SK-N-SH (cell line): Measurements from ENCODE around the gene CARM1. TPM values are rescaled to one million over a fixed set of nuclear protein-coding genes. Genes with fewer than 3 reads are reported as not detected.
A peak's percentile ranks its signal among the peaks of the same experiment; 100 is the strongest.

ENCODE experiments used
- CTCF ChIA-PET: fragments of 300-600, 350-600 bp; formaldehyde crosslinking; extraction: SDS; loops from one replicate; lab custom pipeline; 2021; lab: Yijun Ruan, JAX
- POLR2A ChIA-PET: fragments of 350-600 bp; sonication (Branson Sonifier 250); formaldehyde crosslinking; extraction: SDS; loops from one replicate; lab custom pipeline; 2020; ENCODE audit warnings: antibody characterized with exemption, inconsistent platforms; lab: Yijun Ruan, JAX
- DNase-seq: peaks from one replicate; pipeline ENCODE4 v3.0.0; 2012
- H2AFZ ChIP-seq: fragments of 200-600 bp; sonication (generic); 2 replicates; pipeline ENCODE4 v1.8.1; 2016; ENCODE audit warnings: antibody characterized with exemption, mild to moderate bottlenecking, low read depth
- H3F3A ChIP-seq: fragments of 200-600 bp; sonication (generic); replicated peaks from 2 replicates; pipeline ENCODE3; 2016; ENCODE audit warnings: antibody characterized with exemption, mild to moderate bottlenecking; ENCODE audit not compliant: insufficient read depth
- H3K27ac ChIP-seq, 2 experiments: fragments of 200-500 bp in 1 of 2; fragments of 200-600 bp in 1 of 2; sonication (Bioruptor generic) in 1 of 2; sonication (generic), shearing (Covaris generic) in 1 of 2; 2 replicates each; pipeline versions ENCODE4 v1.5.1 to v1.6.1; 2014 to 2016; ENCODE audit warnings: low read depth in 2 of 2, inconsistent platforms in 1 of 2, low read length in 1 of 2, mild to moderate bottlenecking in 1 of 2, mixed read lengths in 1 of 2
- H3K27me3 ChIP-seq: fragments of 200-600 bp; sonication (generic), shearing (Covaris generic); 2 replicates; pipeline ENCODE4 v1.6.1; 2016; ENCODE audit warnings: mixed run types; ENCODE audit not compliant: insufficient read depth
- H3K36me3 ChIP-seq, 2 experiments: fragments of 200-500 bp in 1 of 2; fragments of 200-600 bp in 1 of 2; sonication (Bioruptor generic) in 1 of 2; sonication (generic) in 1 of 2; replicated peaks in 1 of 2; 2 replicates each; pipeline versions ENCODE3 to v1.5.1; 2014 to 2016; ENCODE audit warnings: low read length in 1 of 2, mild to moderate bottlenecking in 1 of 2; ENCODE audit not compliant: insufficient read depth in 2 of 2, control insufficient read depth in 1 of 2
- H3K4me1 ChIP-seq, 2 experiments: fragments of 200-500 bp in 1 of 2; fragments of 200-600 bp in 1 of 2; sonication (Bioruptor generic) in 1 of 2; sonication (generic), shearing (Covaris generic) in 1 of 2; 2 replicates each; pipeline versions ENCODE4 v1.5.1 to v1.6.1; 2014 to 2016; ENCODE audit warnings: low read depth in 1 of 2, low read length in 1 of 2, mixed run types in 1 of 2; ENCODE audit not compliant: insufficient read depth in 2 of 2, control insufficient read depth in 1 of 2
- H3K4me2 ChIP-seq: fragments of 200-600 bp; sonication (generic), shearing (Covaris generic); 2 replicates; pipeline ENCODE4 v1.6.1; 2017; ENCODE audit warnings: mixed run types
- H3K4me3 ChIP-seq, 2 experiments: fragments of 200-500 bp in 1 of 2; fragments of 200-600 bp in 1 of 2; sonication (Bioruptor generic) in 1 of 2; sonication (generic), shearing (Covaris generic) in 1 of 2; 2 replicates each; pipeline versions ENCODE4 v1.5.1 to v1.8.1; 2014 to 2016; ENCODE audit warnings: low read depth in 2 of 2, inconsistent platforms in 1 of 2, low read length in 1 of 2, mild to moderate bottlenecking in 1 of 2, mixed read lengths in 1 of 2, moderate library complexity in 1 of 2
- H3K79me2 ChIP-seq: fragments of 200-600 bp; sonication (generic); 2 replicates; pipeline ENCODE4 v1.8.1; 2017; ENCODE audit warnings: mild to moderate bottlenecking; ENCODE audit not compliant: insufficient read depth
- H3K9ac ChIP-seq: fragments of 200-600 bp; sonication (generic); 2 replicates; pipeline ENCODE4 v1.6.1; 2017; ENCODE audit warnings: mixed run types
- H3K9me2 ChIP-seq: fragments of 200-600 bp; sonication (generic); 2 replicates; pipeline ENCODE4 v1.6.1; 2017; ENCODE audit warnings: mixed run types
- H3K9me3 ChIP-seq: fragments of 200-600 bp; sonication (generic); 2 replicates; pipeline ENCODE4 v1.6.1; 2017; ENCODE audit warnings: mixed run types, mild to moderate bottlenecking, moderate library complexity
- H4K20me1 ChIP-seq: fragments of 200-600 bp; sonication (generic); 2 replicates; pipeline ENCODE4 v1.6.1; 2017; ENCODE audit warnings: mild to moderate bottlenecking, mixed run types; ENCODE audit not compliant: insufficient read depth
- CHD2 ChIP-seq: fragments of 150-350 bp; IDR thresholded peaks from 2 replicates; pipeline ENCODE4 v1.6.1; 2018; ENCODE audit warnings: low read length; ENCODE audit not compliant: partially characterized antibody
- ELF1 ChIP-seq: IDR thresholded peaks from 2 replicates; pipeline ENCODE4 v1.4.0; 2012
- EP300 ChIP-seq, 2 experiments: IDR thresholded peaks; 2 replicates each; pipeline versions ENCODE4 v1.4.0 to v1.6.1; 2012; ENCODE audit warnings: borderline replicate concordance in 1 of 2, low read depth in 1 of 2, low read length in 1 of 2
- EZH2phosphoT487 ChIP-seq: fragments of 200-600 bp; sonication (generic); IDR thresholded peaks from 2 replicates; pipeline ENCODE4 v1.6.1; 2017; ENCODE audit warnings: low read depth, mixed run types, mild to moderate bottlenecking, antibody characterized with exemption, moderate library complexity, borderline replicate concordance
- FOXJ3 ChIP-seq: sonication (generic); formaldehyde crosslinking; IDR thresholded peaks from 2 replicates; pipeline ENCODE4 v1.5.1; 2020; ENCODE audit warnings: mild to moderate bottlenecking, missing genetic modification reagents
- FOXM1 ChIP-seq: IDR thresholded peaks from 2 replicates; pipeline ENCODE4 v1.4.0; 2012; ENCODE audit warnings: low read depth, mild to moderate bottlenecking
- GABPA ChIP-seq: IDR thresholded peaks from 2 replicates; pipeline ENCODE4 v1.4.0; 2012; ENCODE audit warnings: low read depth, mild to moderate bottlenecking
- JUND ChIP-seq: IDR thresholded peaks from 2 replicates; pipeline ENCODE4 v1.4.0; 2012
- MEF2A ChIP-seq: IDR thresholded peaks from 2 replicates; pipeline ENCODE4 v1.4.0; 2012; ENCODE audit warnings: low read depth, borderline replicate concordance
- MXI1 ChIP-seq: IDR thresholded peaks from 2 replicates; pipeline ENCODE4 v1.6.1; 2012; ENCODE audit warnings: mild to moderate bottlenecking, low read depth, low read length, improper control_type of control experiment
- NRF1 ChIP-seq: IDR thresholded peaks from 2 replicates; pipeline ENCODE4 v1.6.1; 2012; ENCODE audit warnings: low read depth, mild to moderate bottlenecking, low read length
- RAD21 ChIP-seq: IDR thresholded peaks from 2 replicates; pipeline ENCODE4 v1.6.1; 2012; ENCODE audit warnings: mild to moderate bottlenecking, low read length
- RCOR1 ChIP-seq: fragments of 150-350 bp; IDR thresholded peaks from 2 replicates; pipeline ENCODE4 v1.6.1; 2017; ENCODE audit warnings: antibody characterized with exemption, low read length
- REST ChIP-seq: IDR thresholded peaks from 2 replicates; pipeline ENCODE4 v1.6.1; 2012; ENCODE audit warnings: mild to moderate bottlenecking, low read depth, low read length, moderate library complexity
- RXRA ChIP-seq: IDR thresholded peaks from 2 replicates; pipeline ENCODE4 v1.4.0; 2012; ENCODE audit warnings: low read depth, mild to moderate bottlenecking, borderline replicate concordance
- TAF1 ChIP-seq: IDR thresholded peaks from 2 replicates; pipeline ENCODE4 v1.6.1; 2012; ENCODE audit warnings: low read depth, mild to moderate bottlenecking, low read length, moderate library complexity, borderline replicate concordance
- TEAD4 ChIP-seq: IDR thresholded peaks from 2 replicates; pipeline ENCODE4 v1.4.0; 2012; ENCODE audit warnings: mild to moderate bottlenecking, borderline replicate concordance; ENCODE audit not compliant: insufficient read depth
- USF2 ChIP-seq: fragments of 150-350 bp; IDR thresholded peaks from 2 replicates; pipeline ENCODE4 v1.6.1; 2017; ENCODE audit warnings: antibody characterized with exemption, low read length, low read depth, borderline replicate concordance
- WGBS: methylation state at CpG from one replicate; pipeline ENCODE4 v1.1.6; 2017; ENCODE audit warnings: low lambda C conversion rate; 5-methylcytosine and 5-hydroxymethylcytosine counted together
- polyA plus RNA-seq, 3 experiments: library from polyadenylated mRNA; depleted of rRNA; stranded (reverse); fragments of >200 nt; gene quantifications; 2 replicates each; pipeline ENCODE4 v1.2.3, GENCODE V29; 2012
- TF ChIP-seq, protein P1 (sequence below): IDR thresholded peaks from 2 replicates; pipeline ENCODE4 v1.4.0; 2012; ENCODE audit warnings: low read depth
- TF ChIP-seq, protein P2 (sequence below): IDR thresholded peaks from 2 replicates; pipeline ENCODE4; 2012
- TF ChIP-seq, protein P3 (sequence below): fragments of 200-600 bp; sonication (generic); IDR thresholded peaks from 2 replicates; pipeline ENCODE4 v1.6.1; 2017; ENCODE audit warnings: antibody characterized with exemption, mild to moderate bottlenecking, moderate library complexity

CARM1 gene
- polyA plus RNA-seq, 1 of the 3 experiments (the other 2 are of a cell fraction), result 62.2 TPM

- Histone ChIP-seq H3K9me2 (no peaks in the 10 kb centered on the region), H2AFZ (peak overlapping the region; percentile 79; the same call in 1 of the 2 replicates), H3K79me2 (peaks cover 53% of the 10 kb centered on the region), H4K20me1 (peaks cover 14% of the 10 kb centered on the region; the same call in 1 of the 2 replicates), H3K27ac (peak overlapping the region; percentile 58 to 78; a peak in 3 of 4 replicates), H3K4me2 (peak overlapping the region; percentile 96), H3F3A (peaks cover 9% of the 10 kb centered on the region), H3K4me1 (peaks cover 8 to 17% of the 10 kb centered on the region in 2 experiments; a peak in 2 of 4 replicates), H3K27me3 (no peaks in the 10 kb centered on the region), H3K4me3 (peak overlapping the region; percentile 67 to 93), H3K36me3 (no peaks in the 10 kb centered on the region), H3K9me3 (no peaks in the 10 kb centered on the region), H3K9ac (peak overlapping the region; percentile 88)
- WGBS, result under 1% methylated on average over 34 of the region's 90 CpGs
- ChIA-PET CTCF (interaction anchor here (0.8 to 3.0 kb wide), 21 partner anchors 7 to 154 kb away, joined by 3 to 49 read pairs (median 4); partner anchors contain the start of genes DNM2 and TMED1), POLR2A (interaction anchor here (0.6 to 1.2 kb wide), 5 partner anchors 9 to 1285 kb away, joined by 3 to 5 read pairs (median 4); partner anchors contain the start of gene TMED1)
- DNase-seq, result peak; percentile 74
- TF ChIP-seq GABPA, result no peak
- TF ChIP-seq, protein P1, sequence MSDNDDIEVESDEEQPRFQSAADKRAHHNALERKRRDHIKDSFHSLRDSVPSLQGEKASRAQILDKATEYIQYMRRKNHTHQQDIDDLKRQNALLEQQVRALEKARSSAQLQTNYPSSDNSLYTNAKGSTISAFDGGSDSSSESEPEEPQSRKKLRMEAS, result peak; percentile 27; the same call in 1 of the 2 replicates
- TF ChIP-seq NRF1, result no peak
- TF ChIP-seq FOXM1, result no peak
- TF ChIP-seq TEAD4, result no peak
- TF ChIP-seq FOXJ3, result no peak
- TF ChIP-seq USF2, result no peak
- 0 out of 2 replicates have a peak, but pooled peaks have one; percentile 50 for TF ChIP-seq MXI1
- TF ChIP-seq TAF1, result no peak
- TF ChIP-seq CHD2, result no peak
- TF ChIP-seq RAD21, result no peak
- no peak for TF ChIP-seq EZH2phosphoT487
- no peak for TF ChIP-seq ELF1
- TF ChIP-seq RCOR1, result no peak
- no peak for TF ChIP-seq REST
- TF ChIP-seq, protein P2, sequence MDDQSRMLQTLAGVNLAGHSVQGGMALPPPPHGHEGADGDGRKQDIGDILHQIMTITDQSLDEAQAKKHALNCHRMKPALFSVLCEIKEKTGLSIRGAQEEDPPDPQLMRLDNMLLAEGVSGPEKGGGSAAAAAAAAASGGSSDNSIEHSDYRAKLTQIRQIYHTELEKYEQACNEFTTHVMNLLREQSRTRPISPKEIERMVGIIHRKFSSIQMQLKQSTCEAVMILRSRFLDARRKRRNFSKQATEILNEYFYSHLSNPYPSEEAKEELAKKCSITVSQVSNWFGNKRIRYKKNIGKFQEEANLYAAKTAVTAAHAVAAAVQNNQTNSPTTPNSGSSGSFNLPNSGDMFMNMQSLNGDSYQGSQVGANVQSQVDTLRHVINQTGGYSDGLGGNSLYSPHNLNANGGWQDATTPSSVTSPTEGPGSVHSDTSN, result no peak
- TF ChIP-seq JUND, result no peak
- no peak for TF ChIP-seq EP300 (IDR thresholded peaks at IDR 0.05; ENCODE audit: borderline replicate concordance in 1 of 2, low read depth in 1 of 2, low read length in 1 of 2)
- TF ChIP-seq MEF2A, result no peak
- TF ChIP-seq, protein P3, sequence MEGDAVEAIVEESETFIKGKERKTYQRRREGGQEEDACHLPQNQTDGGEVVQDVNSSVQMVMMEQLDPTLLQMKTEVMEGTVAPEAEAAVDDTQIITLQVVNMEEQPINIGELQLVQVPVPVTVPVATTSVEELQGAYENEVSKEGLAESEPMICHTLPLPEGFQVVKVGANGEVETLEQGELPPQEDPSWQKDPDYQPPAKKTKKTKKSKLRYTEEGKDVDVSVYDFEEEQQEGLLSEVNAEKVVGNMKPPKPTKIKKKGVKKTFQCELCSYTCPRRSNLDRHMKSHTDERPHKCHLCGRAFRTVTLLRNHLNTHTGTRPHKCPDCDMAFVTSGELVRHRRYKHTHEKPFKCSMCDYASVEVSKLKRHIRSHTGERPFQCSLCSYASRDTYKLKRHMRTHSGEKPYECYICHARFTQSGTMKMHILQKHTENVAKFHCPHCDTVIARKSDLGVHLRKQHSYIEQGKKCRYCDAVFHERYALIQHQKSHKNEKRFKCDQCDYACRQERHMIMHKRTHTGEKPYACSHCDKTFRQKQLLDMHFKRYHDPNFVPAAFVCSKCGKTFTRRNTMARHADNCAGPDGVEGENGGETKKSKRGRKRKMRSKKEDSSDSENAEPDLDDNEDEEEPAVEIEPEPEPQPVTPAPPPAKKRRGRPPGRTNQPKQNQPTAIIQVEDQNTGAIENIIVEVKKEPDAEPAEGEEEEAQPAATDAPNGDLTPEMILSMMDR, result 0 out of 2 replicates have a peak, but pooled peaks have one; percentile 17
- TF ChIP-seq RXRA, result no peak
These were observed 575 bp downstream of the CARM1 start for GRCh38 chr19:10871711-10872545.
